ENCODE results near the gene ING5.

DNA sequence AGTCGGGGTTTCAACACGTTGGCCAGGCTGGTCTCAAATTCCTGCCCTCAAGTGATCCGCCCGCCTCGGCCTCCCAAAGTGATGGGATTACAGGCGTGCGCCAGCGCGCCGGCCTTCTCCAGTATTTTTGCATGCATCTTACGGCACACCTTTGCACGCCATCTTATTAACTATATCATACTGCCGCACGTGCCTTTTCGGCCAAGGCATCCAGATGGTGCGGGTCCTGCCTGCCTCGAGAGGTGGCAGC, 765 bp upstream of the ING5 start:
- TF ChIP-seq ARNTL (CRISPR knock-in tag; IDR thresholded peaks at IDR 0.05; ENCODE audit: borderline replicate concordance, low read depth) (no peak), GLIS3 (CRISPR knock-in tag; IDR thresholded peaks at IDR 0.05) (no peak), SNAI2 (CRISPR knock-in tag; IDR thresholded peaks at IDR 0.05) (no peak), RARB (CRISPR knock-in tag; IDR thresholded peaks at IDR 0.05) (no peak), ZNF8 (CRISPR knock-in tag; IDR thresholded peaks at IDR 0.05) (no peak)
- TF ChIP-seq, protein P1, sequence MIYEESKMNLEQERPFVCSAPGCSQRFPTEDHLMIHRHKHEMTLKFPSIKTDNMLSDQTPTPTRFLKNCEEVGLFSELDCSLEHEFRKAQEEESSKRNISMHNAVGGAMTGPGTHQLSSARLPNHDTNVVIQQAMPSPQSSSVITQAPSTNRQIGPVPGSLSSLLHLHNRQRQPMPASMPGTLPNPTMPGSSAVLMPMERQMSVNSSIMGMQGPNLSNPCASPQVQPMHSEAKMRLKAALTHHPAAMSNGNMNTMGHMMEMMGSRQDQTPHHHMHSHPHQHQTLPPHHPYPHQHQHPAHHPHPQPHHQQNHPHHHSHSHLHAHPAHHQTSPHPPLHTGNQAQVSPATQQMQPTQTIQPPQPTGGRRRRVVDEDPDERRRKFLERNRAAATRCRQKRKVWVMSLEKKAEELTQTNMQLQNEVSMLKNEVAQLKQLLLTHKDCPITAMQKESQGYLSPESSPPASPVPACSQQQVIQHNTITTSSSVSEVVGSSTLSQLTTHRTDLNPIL (CRISPR knock-in tag; IDR thresholded peaks at IDR 0.05; ENCODE audit: low read depth): no peak
- TF ChIP-seq, protein P2, sequence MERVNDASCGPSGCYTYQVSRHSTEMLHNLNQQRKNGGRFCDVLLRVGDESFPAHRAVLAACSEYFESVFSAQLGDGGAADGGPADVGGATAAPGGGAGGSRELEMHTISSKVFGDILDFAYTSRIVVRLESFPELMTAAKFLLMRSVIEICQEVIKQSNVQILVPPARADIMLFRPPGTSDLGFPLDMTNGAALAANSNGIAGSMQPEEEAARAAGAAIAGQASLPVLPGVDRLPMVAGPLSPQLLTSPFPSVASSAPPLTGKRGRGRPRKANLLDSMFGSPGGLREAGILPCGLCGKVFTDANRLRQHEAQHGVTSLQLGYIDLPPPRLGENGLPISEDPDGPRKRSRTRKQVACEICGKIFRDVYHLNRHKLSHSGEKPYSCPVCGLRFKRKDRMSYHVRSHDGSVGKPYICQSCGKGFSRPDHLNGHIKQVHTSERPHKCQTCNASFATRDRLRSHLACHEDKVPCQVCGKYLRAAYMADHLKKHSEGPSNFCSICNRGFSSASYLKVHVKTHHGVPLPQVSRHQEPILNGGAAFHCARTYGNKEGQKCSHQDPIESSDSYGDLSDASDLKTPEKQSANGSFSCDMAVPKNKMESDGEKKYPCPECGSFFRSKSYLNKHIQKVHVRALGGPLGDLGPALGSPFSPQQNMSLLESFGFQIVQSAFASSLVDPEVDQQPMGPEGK (CRISPR knock-in tag; IDR thresholded peaks at IDR 0.05; ENCODE audit: borderline replicate concordance): no peak

Measured in SK-N-SH treated with all-trans-retinoic acid at 6 μM for 48 hours (cell line).